ENCODE measurements around the gene ZPBP.

GRCh38 chr7:49911909-49912308 is 181.1 kb downstream of the ZPBP start:
- TF ChIP-seq CTCF (IDR thresholded peaks at IDR 0.05) (no peak), POLR2A (IDR thresholded peaks at IDR 0.05) (no peak)
